Erythroblast (primary cell): ENCODE measurements around the gene PBXIP1.

Source experiments
- GATA1 ChIP-seq: IDR thresholded peaks from 2 replicates; pipeline ENCODE4 v1.6.1; 2011; ENCODE audit warnings: low read depth, mild to moderate bottlenecking, control low read depth, low read length, moderate library complexity
- POLR2A ChIP-seq: IDR thresholded peaks from 2 replicates; pipeline ENCODE4 v1.6.1; 2011; ENCODE audit warnings: mild to moderate bottlenecking, low read length

- TF ChIP-seq POLR2A (no peak), GATA1 (no peak)
Observed at GRCh38 chr1:154972213-154972516, 16.3 kb upstream of the PBXIP1 start.
